ENCODE measurements around the gene COL3A1. TPM values are rescaled to one million over a fixed set of nuclear protein-coding genes. Genes with fewer than 3 reads are reported as not detected.

The COL3A1 gene
- total RNA-seq, 2 donors from 2014 or later, result 119 to 260 TPM

GRCh38 chr2:188993247-188993646 is 19.1 kb downstream of the COL3A1 start:
- intact Hi-C loops (cut with DNase I), result no loop called here
- H3K9ac ChIP-seq (ENCODE audit: low read depth in 2 of 2, low read length in 2 of 2), result no peak overlapping the region
- no peak overlapping the region for H3K27ac ChIP-seq
- DNase-seq, result no peak
- no peaks in the 10 kb centered on the region for H3K4me1 ChIP-seq
- TF ChIP-seq, protein P1, sequence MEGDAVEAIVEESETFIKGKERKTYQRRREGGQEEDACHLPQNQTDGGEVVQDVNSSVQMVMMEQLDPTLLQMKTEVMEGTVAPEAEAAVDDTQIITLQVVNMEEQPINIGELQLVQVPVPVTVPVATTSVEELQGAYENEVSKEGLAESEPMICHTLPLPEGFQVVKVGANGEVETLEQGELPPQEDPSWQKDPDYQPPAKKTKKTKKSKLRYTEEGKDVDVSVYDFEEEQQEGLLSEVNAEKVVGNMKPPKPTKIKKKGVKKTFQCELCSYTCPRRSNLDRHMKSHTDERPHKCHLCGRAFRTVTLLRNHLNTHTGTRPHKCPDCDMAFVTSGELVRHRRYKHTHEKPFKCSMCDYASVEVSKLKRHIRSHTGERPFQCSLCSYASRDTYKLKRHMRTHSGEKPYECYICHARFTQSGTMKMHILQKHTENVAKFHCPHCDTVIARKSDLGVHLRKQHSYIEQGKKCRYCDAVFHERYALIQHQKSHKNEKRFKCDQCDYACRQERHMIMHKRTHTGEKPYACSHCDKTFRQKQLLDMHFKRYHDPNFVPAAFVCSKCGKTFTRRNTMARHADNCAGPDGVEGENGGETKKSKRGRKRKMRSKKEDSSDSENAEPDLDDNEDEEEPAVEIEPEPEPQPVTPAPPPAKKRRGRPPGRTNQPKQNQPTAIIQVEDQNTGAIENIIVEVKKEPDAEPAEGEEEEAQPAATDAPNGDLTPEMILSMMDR (IDR thresholded peaks at IDR 0.05), result no peak
- H3K4me3 ChIP-seq, result no peak overlapping the region
- no peaks in the 10 kb centered on the region for H3K27me3 ChIP-seq
- no peaks in the 10 kb centered on the region for H3K9me3 ChIP-seq
- H3K36me3 ChIP-seq, result no peaks in the 10 kb centered on the region

DNA sequence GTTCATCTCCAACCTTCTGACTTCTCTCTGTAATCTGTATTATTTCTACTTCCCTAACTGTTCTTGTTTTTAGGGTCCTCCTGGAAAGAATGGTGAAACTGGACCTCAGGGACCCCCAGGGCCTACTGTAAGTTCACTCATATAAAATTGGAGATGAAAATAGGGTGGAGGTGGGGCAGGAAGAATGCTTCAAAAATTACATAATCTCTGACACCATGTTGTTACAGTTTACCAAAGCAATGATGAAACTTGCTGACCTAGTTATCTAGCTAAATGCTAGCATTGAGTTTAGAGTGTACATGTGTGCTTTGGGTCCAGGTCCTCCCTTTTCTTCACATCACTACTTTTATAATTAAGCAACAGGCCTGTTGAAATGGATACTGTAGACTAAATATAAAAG is 23.1 kb downstream of the COL3A1 start:
- Histone ChIP-seq H3K9me3 (no peaks in the 10 kb centered on the region), H3K4me1 (no peaks in the 10 kb centered on the region), H3K27ac (no peak overlapping the region), H3K27me3 (no peaks in the 10 kb centered on the region), H3K4me3 (no peak overlapping the region), H3K36me3 (no peaks in the 10 kb centered on the region), H3K9ac (ENCODE audit: low read depth in 2 of 2, low read length in 2 of 2) (no peak overlapping the region)
- TF ChIP-seq, protein P1 (IDR thresholded peaks at IDR 0.05), result no peak
- intact Hi-C loops (cut with DNase I), result no loop called here
- no peak for DNase-seq

- no peaks in the 10 kb centered on the region for H3K27me3 ChIP-seq
- H3K9me3 ChIP-seq, result no peaks in the 10 kb centered on the region
- no peak for DNase-seq
- no peak overlapping the region for H3K27ac ChIP-seq
- no peaks in the 10 kb centered on the region for H3K4me1 ChIP-seq
- intact Hi-C loops (cut with DNase I), result no loop called here
- no peak overlapping the region for H3K4me3 ChIP-seq
- H3K36me3 ChIP-seq, result no peaks in the 10 kb centered on the region
- no peak overlapping the region for H3K9ac ChIP-seq (ENCODE audit: low read depth in 2 of 2, low read length in 2 of 2)
- TF ChIP-seq, protein P1 (IDR thresholded peaks at IDR 0.05), result no peak
Measured at GRCh38 chr2:189000221-189000620, 26.0 kb downstream of the COL3A1 start.

GRCh38 chr2:189002079-189002478 is 27.9 kb downstream of the COL3A1 start:
- Histone ChIP-seq H3K4me3 (no peak overlapping the region), H3K27me3 (no peaks in the 10 kb centered on the region), H3K9me3 (no peaks in the 10 kb centered on the region), H3K27ac (no peak overlapping the region), H3K9ac (ENCODE audit: low read depth in 2 of 2, low read length in 2 of 2) (no peak overlapping the region), H3K4me1 (no peaks in the 10 kb centered on the region), H3K36me3 (no peaks in the 10 kb centered on the region)
- intact Hi-C loops (cut with DNase I), result no loop called here
- TF ChIP-seq, protein P1 (IDR thresholded peaks at IDR 0.05), result no peak
- no peak for DNase-seq

DNA sequence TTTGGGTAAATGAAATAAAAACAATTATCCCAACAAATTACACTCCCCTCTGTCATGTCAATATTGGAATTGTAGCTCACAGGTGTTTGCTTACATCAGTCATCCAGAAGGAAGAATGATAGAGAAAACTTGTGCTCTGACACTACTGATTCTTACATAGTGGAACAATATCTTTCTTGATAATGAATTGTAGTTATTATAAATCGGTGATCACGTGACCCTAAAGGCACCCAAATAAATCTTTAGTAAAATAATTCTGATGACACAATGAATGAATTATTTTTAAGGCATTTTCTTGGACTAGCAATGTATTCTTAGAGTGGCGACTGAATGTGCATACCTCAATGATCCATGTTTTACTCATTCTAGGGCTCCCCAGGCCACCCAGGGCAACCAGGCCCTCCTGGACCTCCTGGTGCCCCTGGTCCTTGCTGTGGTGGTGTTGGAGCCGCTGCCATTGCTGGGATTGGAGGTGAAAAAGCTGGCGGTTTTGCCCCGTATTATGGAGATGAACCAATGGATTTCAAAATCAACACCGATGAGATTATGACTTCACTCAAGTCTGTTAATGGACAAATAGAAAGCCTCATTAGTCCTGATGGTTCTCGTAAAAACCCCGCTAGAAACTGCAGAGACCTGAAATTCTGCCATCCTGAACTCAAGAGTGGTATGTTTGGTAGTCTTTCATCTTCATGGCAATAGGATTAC is 34.5 kb downstream of the COL3A1 start:
- H3K9ac ChIP-seq (ENCODE audit: low read depth in 2 of 2, low read length in 2 of 2), result no peak overlapping the region
- H3K36me3 ChIP-seq, result no peaks in the 10 kb centered on the region
- TF ChIP-seq, protein P1 (IDR thresholded peaks at IDR 0.05), result no peak
- DNase-seq, result no peak
- H3K27me3 ChIP-seq, result no peaks in the 10 kb centered on the region
- H3K27ac ChIP-seq, result no peak overlapping the region
- H3K4me1 ChIP-seq, result no peaks in the 10 kb centered on the region
- no peaks in the 10 kb centered on the region for H3K9me3 ChIP-seq
- intact Hi-C loops (cut with DNase I), result no loop called here
- H3K4me3 ChIP-seq, result no peak overlapping the region

Measured in colonic mucosa (tissue), 4 donors.